Gastroesophageal sphincter (tissue), 4 donors: ENCODE measurements around the gene MIEN1. TPM values are rescaled to one million over a fixed set of nuclear protein-coding genes. Genes with fewer than 3 reads are reported as not detected.

ENCODE experiments used
- ATAC-seq: fragments of 150-250 bp; one replicate; pipeline ENCODE4 v1.9.1; 2016; ENCODE audit warnings: mild to moderate bottlenecking, moderate library complexity
- H3K27ac ChIP-seq, 4 donors: fragments of 200-600 bp; sonication (generic) in 3 of 4; 1 replicate in 3 of 4; 2 replicates in 1 of 4; pipeline ENCODE4 v1.5.1; 2016 to 2019
- H3K27me3 ChIP-seq: fragments of 200-600 bp; sonication (generic); one replicate; pipeline ENCODE4 v1.5.1; 2019
- H3K36me3 ChIP-seq, 2 donors: fragments of 200-600 bp; sonication (generic); one replicate each; pipeline ENCODE4 v1.5.1; 2019; ENCODE audit warnings: control low read depth in 1 of 2
- H3K4me1 ChIP-seq, 3 donors: fragments of 200-600 bp; sonication (generic); 1 replicate in 2 of 3; 2 replicates in 1 of 3; pipeline ENCODE4 v1.5.1; 2016 to 2019; ENCODE audit warnings: control low read depth in 2 of 3
- H3K4me3 ChIP-seq, 2 donors: fragments of 200-600 bp; sonication (generic); one replicate each; pipeline ENCODE4 v1.5.1; 2019; ENCODE audit warnings: mild to moderate bottlenecking in 1 of 2, moderate library complexity in 1 of 2
- H3K9me3 ChIP-seq, 3 donors: fragments of 200-600 bp; sonication (generic); one replicate each; pipeline ENCODE4 v1.5.1; 2017 to 2019; ENCODE audit warnings: control low read depth in 2 of 3
- EP300 ChIP-seq: sonication (generic); formaldehyde crosslinking; IDR thresholded peaks from one replicate; pipeline ENCODE4 v1.6.1; 2017; ENCODE audit warnings: antibody characterized with exemption, mild to moderate bottlenecking
- POLR2A ChIP-seq, 2 donors: fragments of 450-650 bp; IDR thresholded peaks; one replicate each; pipeline ENCODE4 v1.6.1; 2017; ENCODE audit warnings: antibody characterized with exemption in 2 of 2, mild to moderate bottlenecking in 2 of 2, moderate library complexity in 1 of 2
- POLR2AphosphoS5 ChIP-seq: sonication (generic); formaldehyde crosslinking; IDR thresholded peaks from one replicate; pipeline ENCODE4 v1.6.1; 2017; ENCODE audit warnings: antibody characterized with exemption
- WGBS, 2 donors: methylation state at CpG; one replicate each; pipeline ENCODE4 v1.1.5; 2018; ENCODE audit warnings: low coverage in 1 of 2; 5-methylcytosine and 5-hydroxymethylcytosine counted together
- total RNA-seq, 4 donors: library from RNA; depleted of rRNA; stranded (reverse); fragments of >200 nt; gene quantifications; one replicate each; pipeline ENCODE4 v1.1.0, GENCODE V29; 2016
- TF ChIP-seq, protein P1 (sequence below), 4 experiments: fragments of 200-600 bp in 2 of 4; fragments of 450-650 bp in 2 of 4; sonication (generic) in 1 of 4; IDR thresholded peaks; one replicate each; pipeline ENCODE4 v1.5.1; 2017 to 2019; ENCODE audit warnings: antibody characterized with exemption in 4 of 4, mild to moderate bottlenecking in 2 of 4, moderate library complexity in 2 of 4

Gene MIEN1
- total RNA-seq, 4 donors from 2014 or later = 39.4 to 72.4 (median 45.2) TPM

DNA sequence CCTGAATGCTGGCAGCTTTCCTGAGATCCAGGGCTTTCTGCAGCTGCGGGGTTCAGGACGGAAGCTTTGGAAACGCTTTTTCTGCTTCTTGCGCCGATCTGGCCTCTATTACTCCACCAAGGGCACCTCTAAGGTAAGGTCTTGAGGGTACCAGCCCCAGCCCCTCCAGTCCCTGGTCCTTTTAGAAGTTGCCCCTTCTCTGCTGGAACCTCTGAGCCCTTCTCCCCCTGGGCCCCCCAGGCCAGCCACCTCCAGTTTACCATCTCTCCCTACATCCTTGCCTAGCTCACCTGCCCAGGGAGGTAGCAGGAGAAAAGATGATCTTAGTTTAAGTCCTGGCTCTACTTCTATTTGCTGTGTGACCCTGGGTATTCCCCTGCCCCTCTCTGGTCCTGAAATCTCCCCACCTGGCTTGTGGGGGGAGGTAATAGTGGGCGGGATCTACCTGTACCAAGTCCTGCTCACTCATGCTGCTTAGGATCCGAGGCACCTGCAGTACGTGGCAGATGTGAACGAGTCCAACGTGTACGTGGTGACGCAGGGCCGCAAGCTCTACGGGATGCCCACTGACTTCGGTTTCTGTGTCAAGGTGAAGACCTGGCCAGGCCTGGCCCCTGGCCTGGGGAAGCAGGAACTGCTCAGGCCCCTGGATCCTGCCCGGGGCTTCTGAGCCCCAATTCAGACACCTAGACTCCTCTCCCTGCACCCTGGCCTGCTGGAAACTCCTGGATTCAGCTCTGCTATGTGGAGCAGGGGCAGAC is 13.9 kb upstream of the MIEN1 start:
- no peaks in the 10 kb centered on the region for H3K9me3 ChIP-seq
- H3K27me3 ChIP-seq = peaks cover 64% of the 10 kb centered on the region
- peaks cover 0 to 13% (median 7%) of the 10 kb centered on the region in 3 donors for H3K4me1 ChIP-seq
- H3K4me3 ChIP-seq = no peak overlapping the region
- no peak overlapping the region for H3K27ac ChIP-seq
- 75 to 80% methylated on average over 2 to 5 of the region's 16 CpGs for WGBS, 2 donors
- no peaks in the 10 kb centered on the region for H3K36me3 ChIP-seq
- TF ChIP-seq POLR2A (IDR thresholded peaks at IDR 0.05) (no peak), EP300 (no peak), POLR2AphosphoS5 (no peak)
- TF ChIP-seq, protein P1, sequence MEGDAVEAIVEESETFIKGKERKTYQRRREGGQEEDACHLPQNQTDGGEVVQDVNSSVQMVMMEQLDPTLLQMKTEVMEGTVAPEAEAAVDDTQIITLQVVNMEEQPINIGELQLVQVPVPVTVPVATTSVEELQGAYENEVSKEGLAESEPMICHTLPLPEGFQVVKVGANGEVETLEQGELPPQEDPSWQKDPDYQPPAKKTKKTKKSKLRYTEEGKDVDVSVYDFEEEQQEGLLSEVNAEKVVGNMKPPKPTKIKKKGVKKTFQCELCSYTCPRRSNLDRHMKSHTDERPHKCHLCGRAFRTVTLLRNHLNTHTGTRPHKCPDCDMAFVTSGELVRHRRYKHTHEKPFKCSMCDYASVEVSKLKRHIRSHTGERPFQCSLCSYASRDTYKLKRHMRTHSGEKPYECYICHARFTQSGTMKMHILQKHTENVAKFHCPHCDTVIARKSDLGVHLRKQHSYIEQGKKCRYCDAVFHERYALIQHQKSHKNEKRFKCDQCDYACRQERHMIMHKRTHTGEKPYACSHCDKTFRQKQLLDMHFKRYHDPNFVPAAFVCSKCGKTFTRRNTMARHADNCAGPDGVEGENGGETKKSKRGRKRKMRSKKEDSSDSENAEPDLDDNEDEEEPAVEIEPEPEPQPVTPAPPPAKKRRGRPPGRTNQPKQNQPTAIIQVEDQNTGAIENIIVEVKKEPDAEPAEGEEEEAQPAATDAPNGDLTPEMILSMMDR (IDR thresholded peaks at IDR 0.05) = no peak
- ATAC-seq = no peak

DNA sequence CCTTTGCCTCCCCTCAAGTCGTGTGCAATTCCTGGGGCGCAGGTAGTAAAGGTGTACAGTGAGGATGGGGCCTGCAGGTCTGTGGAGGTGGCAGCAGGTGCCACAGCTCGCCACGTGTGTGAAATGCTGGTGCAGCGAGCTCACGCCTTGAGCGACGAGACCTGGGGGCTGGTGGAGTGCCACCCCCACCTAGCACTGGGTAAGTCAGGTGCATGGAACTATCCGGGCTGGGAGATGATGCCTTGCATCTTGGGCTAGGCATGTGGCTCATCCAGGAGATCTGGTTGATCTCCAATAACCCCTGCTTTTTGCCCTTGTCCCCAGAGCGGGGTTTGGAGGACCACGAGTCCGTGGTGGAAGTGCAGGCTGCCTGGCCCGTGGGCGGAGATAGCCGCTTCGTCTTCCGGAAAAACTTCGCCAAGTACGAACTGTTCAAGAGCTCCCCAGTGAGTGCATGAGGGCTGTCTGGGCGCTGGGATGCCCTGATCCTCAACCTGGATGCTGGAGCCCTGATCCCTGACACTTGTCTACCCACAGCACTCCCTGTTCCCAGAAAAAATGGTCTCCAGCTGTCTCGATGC is 12.6 kb upstream of the MIEN1 start:
- H3K36me3 ChIP-seq = no peaks in the 10 kb centered on the region
- 93% methylated on average over 3 of the region's 21 CpGs; no CpG with 5 or more reads in 1 of the 2 donors for WGBS, 2 donors
- H3K4me3 ChIP-seq = no peak overlapping the region
- peaks cover 77% of the 10 kb centered on the region for H3K27me3 ChIP-seq
- ATAC-seq = no peak
- H3K4me1 ChIP-seq = peaks cover 0 to 26% (median 21%) of the 10 kb centered on the region in 3 donors
- no peak overlapping the region for H3K27ac ChIP-seq
- H3K9me3 ChIP-seq = no peaks in the 10 kb centered on the region
- TF ChIP-seq POLR2AphosphoS5 = no peak
- TF ChIP-seq, protein P1 (IDR thresholded peaks at IDR 0.05) = no peak
- no peak for TF ChIP-seq POLR2A (IDR thresholded peaks at IDR 0.05)
- TF ChIP-seq EP300 = no peak

DNA sequence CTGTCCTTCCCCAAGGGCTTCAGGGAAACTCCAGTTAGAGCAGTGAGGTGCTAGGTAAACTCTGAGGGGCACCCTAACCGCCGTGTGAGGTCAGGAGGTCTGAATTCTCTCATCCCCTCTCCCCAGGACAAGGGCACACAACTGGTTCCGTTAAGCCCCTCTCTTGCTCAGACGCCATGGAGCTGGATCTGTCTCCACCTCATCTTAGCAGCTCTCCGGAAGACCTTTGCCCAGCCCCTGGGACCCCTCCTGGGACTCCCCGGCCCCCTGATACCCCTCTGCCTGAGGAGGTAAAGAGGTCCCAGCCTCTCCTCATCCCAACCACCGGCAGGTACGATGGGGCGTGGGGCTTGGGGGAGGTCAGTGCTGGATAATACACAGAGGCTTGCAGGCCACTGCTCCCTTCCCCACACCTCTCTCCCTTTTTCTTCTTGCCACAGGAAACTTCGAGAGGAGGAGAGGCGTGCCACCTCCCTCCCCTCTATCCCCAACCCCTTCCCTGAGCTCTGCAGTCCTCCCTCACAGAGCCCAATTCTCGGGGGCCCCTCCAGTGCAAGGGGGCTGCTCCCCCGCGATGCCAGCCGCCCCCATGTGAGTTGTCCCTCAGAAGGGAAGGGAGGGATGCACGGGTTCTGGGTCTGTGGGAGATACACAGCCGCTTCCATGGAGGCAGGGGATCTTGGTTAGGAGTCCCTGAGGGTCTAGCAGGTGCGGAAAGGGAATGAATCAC is 12.0 kb upstream of the MIEN1 start:
- Histone ChIP-seq H3K36me3 (no peaks in the 10 kb centered on the region), H3K27me3 (peaks cover 84% of the 10 kb centered on the region), H3K27ac (no peak overlapping the region), H3K4me1 (peaks cover 0 to 33% (median 23%) of the 10 kb centered on the region in 3 donors), H3K4me3 (no peak overlapping the region), H3K9me3 (no peaks in the 10 kb centered on the region)
- 61 to 83% methylated on average over 3 to 8 of the region's 18 CpGs for WGBS, 2 donors
- TF ChIP-seq POLR2AphosphoS5 (no peak), POLR2A (IDR thresholded peaks at IDR 0.05) (no peak), EP300 (no peak)
- TF ChIP-seq, protein P1 (IDR thresholded peaks at IDR 0.05) = no peak
- ATAC-seq = no peak

DNA sequence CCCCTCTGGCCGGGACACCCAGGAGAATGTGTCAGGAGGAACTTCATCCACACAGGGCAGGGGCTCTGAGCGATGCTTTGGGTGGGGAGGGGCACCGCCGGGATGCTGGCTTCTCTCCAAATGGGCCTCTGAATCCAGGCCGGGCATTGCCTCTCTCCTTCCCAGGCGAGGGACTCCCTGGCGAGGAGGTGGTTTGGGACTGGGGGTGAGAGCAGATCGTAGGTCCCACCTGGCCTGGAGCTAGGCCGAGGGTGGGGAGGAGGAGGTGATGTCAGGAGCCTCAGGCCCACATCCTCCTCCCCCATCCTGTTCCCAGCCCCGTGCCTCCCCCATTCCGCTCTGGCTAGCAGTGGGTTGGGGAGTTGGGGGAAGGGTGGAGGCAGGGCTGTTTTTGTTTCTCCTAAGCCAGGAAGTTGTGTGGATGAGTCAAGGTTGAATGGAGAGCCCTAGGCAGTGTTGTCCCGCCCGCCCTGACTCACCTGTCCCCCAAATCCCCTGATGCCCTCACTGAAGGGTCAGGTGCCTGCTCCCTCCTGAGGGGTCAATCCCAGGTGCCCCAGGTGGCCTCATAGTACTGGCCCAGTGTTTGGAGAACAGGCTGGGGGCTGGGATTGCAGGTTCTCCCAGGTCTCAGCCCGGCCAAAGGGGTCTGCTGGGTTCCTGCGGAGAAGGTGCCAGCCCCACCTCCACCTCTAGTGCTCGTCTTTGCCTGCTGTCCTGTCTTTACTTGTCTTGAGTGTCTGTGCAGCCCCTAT is 10.2 kb upstream of the MIEN1 start:
- H3K4me3 ChIP-seq = no peak overlapping the region
- TF ChIP-seq, protein P1 (IDR thresholded peaks at IDR 0.05) = no peak
- no peak for TF ChIP-seq POLR2AphosphoS5
- no peak for TF ChIP-seq EP300
- 32% methylated on average over 4 of the region's 16 CpGs; no CpG with 5 or more reads in 1 of the 2 donors for WGBS, 2 donors
- H3K36me3 ChIP-seq = no peaks in the 10 kb centered on the region
- H3K4me1 ChIP-seq = peaks cover 0 to 34% (median 23%) of the 10 kb centered on the region in 3 donors
- H3K27me3 ChIP-seq = peaks cover 99% of the 10 kb centered on the region
- no peak overlapping the region for H3K27ac ChIP-seq
- H3K9me3 ChIP-seq = no peaks in the 10 kb centered on the region
- ATAC-seq = peak; percentile 16
